Activated B cell treated with CpG ODN at 0.5 μM for 24 hours (primary cell): ENCODE data around the gene FRMD6. TPM values are rescaled to one million over a fixed set of nuclear protein-coding genes. Genes with fewer than 3 reads are reported as not detected.

Experiments used
- ATAC-seq: fragments of 200-7000 bp; cut with Tn5 transposase; one replicate; pipeline ENCODE4 v1.10.0; 2021; ENCODE audit warnings: low read depth, mild to moderate bottlenecking, moderate library complexity
- CTCF ChIA-PET: fragments of 350-600 bp; sonication (Branson Sonifier 250); formaldehyde crosslinking; loops from one replicate; lab custom pipeline; 2021; ENCODE audit warnings: antibody characterized with exemption; lab: Charles Lee
- POLR2A ChIA-PET: fragments of 350-600 bp; sonication (Branson Sonifier 250); formaldehyde crosslinking; loops from one replicate; lab custom pipeline; 2021; ENCODE audit warnings: antibody characterized with exemption; lab: Charles Lee
- DNase-seq: peaks from one replicate; pipeline ENCODE4 v3.0.0; 2022
- H3K27ac Mint-ChIP-seq: one replicate; pipeline ENCODE4 v1.8.0; 2020; ENCODE audit warnings: mixed read lengths
- H3K27me3 Mint-ChIP-seq: one replicate; pipeline ENCODE4 v1.8.0; 2021; ENCODE audit warnings: mixed read lengths
- H3K36me3 Mint-ChIP-seq: one replicate; pipeline ENCODE4 v1.8.0; 2021; ENCODE audit warnings: low read depth, mixed read lengths
- H3K4me1 Mint-ChIP-seq: one replicate; pipeline ENCODE4 v1.8.0; 2021; ENCODE audit warnings: mixed read lengths
- H3K4me3 Mint-ChIP-seq: one replicate; pipeline ENCODE4 v1.8.0; 2020; ENCODE audit warnings: mild to moderate bottlenecking, mixed read lengths
- H3K9me3 Mint-ChIP-seq: one replicate; pipeline ENCODE4 v1.8.0; 2020; ENCODE audit warnings: mixed read lengths
- CTCF ChIP-seq: fragments of 200-600 bp; IDR thresholded peaks from one replicate; pipeline ENCODE4 v1.8.0; 2022; ENCODE audit warnings: antibody characterized with exemption, mild to moderate bottlenecking
- intact Hi-C: fragments of 100-400 bp; cut with micrococcal nuclease; formaldehyde crosslinking; loops from one replicate; pipeline ENCODE4 v1.15.1; 2024
- total RNA-seq: library from RNA; stranded (reverse); gene quantifications from 2 replicates; pipeline ENCODE4 v1.2.3, GENCODE V29; 2022

FRMD6 gene
- total RNA-seq, 1 donor from 2014 or later: 0.33 TPM

GRCh38 chr14:51653775-51654532 lies 2.2 kb downstream of the FRMD6 start:
- H3K4me1 Mint-ChIP-seq: peaks cover 8% of the 10 kb centered on the region
- H3K9me3 Mint-ChIP-seq: no peaks in the 10 kb centered on the region
- DNase-seq: no peak
- intact Hi-C loops: loop anchor here (5.0 to 10.0 kb wide), 2 partner anchors 497 to 559 kb away; partner anchors contain the start of gene TRIM9
- no peak for ATAC-seq
- no peak for TF ChIP-seq CTCF
- POLR2A ChIA-PET: no interaction called here
- CTCF ChIA-PET: no interaction called here
- no peak overlapping the region for H3K27ac Mint-ChIP-seq
- no peak overlapping the region for H3K4me3 Mint-ChIP-seq
- no peaks in the 10 kb centered on the region for H3K36me3 Mint-ChIP-seq
- H3K27me3 Mint-ChIP-seq: peaks cover 46% of the 10 kb centered on the region

GRCh38 chr14:51654533-51654845 lies 2.8 kb downstream of the FRMD6 start:
- intact Hi-C loops: loop anchor here (5.0 to 10.0 kb wide), 2 partner anchors 497 to 560 kb away; partner anchors contain the start of gene TRIM9
- Mint-ChIP-seq H3K9me3 (no peaks in the 10 kb centered on the region), H3K27me3 (peaks cover 46% of the 10 kb centered on the region), H3K4me3 (no peak overlapping the region), H3K4me1 (peaks cover 8% of the 10 kb centered on the region), H3K36me3 (no peaks in the 10 kb centered on the region), H3K27ac (no peak overlapping the region)
- ATAC-seq: no peak
- POLR2A ChIA-PET: no interaction called here
- no peak for DNase-seq
- TF ChIP-seq CTCF: no peak
- CTCF ChIA-PET: no interaction called here

GRCh38 chr14:51657762-51658161 lies 6.1 kb downstream of the FRMD6 start:
- ChIA-PET CTCF (no interaction called here), POLR2A (no interaction called here)
- intact Hi-C loops: loop anchor here (10.0 kb wide), 1 partner anchor 563 kb away; the partner anchor contains the start of gene TRIM9
- ATAC-seq (no peak), DNase-seq (no peak)
- Mint-ChIP-seq H3K36me3 (no peaks in the 10 kb centered on the region), H3K4me3 (no peak overlapping the region), H3K27me3 (peaks cover 51% of the 10 kb centered on the region), H3K4me1 (peaks cover 5% of the 10 kb centered on the region), H3K27ac (no peak overlapping the region), H3K9me3 (no peaks in the 10 kb centered on the region)
- TF ChIP-seq CTCF: no peak

- CTCF ChIA-PET: no interaction called here
- Mint-ChIP-seq H3K27me3 (peaks cover 42% of the 10 kb centered on the region), H3K4me1 (no peaks in the 10 kb centered on the region), H3K4me3 (no peak overlapping the region), H3K27ac (no peak overlapping the region), H3K9me3 (no peaks in the 10 kb centered on the region), H3K36me3 (no peaks in the 10 kb centered on the region)
- POLR2A ChIA-PET: no interaction called here
- DNase-seq: no peak
- no peak for TF ChIP-seq CTCF
- intact Hi-C loops: loop anchor here (10.0 kb wide), 1 partner anchor 564 kb away; the partner anchor contains the start of gene TRIM9
- no peak for ATAC-seq
These were observed 6.9 kb downstream of the FRMD6 start for GRCh38 chr14:51658441-51659173.

- H3K9me3 Mint-ChIP-seq: no peaks in the 10 kb centered on the region
- peaks cover 30% of the 10 kb centered on the region for H3K27me3 Mint-ChIP-seq
- intact Hi-C loops: no loop called here
- no peak for TF ChIP-seq CTCF
- H3K4me3 Mint-ChIP-seq: no peak overlapping the region
- DNase-seq (no peak), ATAC-seq (no peak)
- ChIA-PET POLR2A (no interaction called here), CTCF (no interaction called here)
- H3K27ac Mint-ChIP-seq: no peak overlapping the region
- H3K36me3 Mint-ChIP-seq: no peaks in the 10 kb centered on the region
- H3K4me1 Mint-ChIP-seq: no peaks in the 10 kb centered on the region
These were observed 9.0 kb downstream of the FRMD6 start for GRCh38 chr14:51660741-51661140.
